ENCODE data around the gene NRXN3.

The NRXN3 gene

DNA sequence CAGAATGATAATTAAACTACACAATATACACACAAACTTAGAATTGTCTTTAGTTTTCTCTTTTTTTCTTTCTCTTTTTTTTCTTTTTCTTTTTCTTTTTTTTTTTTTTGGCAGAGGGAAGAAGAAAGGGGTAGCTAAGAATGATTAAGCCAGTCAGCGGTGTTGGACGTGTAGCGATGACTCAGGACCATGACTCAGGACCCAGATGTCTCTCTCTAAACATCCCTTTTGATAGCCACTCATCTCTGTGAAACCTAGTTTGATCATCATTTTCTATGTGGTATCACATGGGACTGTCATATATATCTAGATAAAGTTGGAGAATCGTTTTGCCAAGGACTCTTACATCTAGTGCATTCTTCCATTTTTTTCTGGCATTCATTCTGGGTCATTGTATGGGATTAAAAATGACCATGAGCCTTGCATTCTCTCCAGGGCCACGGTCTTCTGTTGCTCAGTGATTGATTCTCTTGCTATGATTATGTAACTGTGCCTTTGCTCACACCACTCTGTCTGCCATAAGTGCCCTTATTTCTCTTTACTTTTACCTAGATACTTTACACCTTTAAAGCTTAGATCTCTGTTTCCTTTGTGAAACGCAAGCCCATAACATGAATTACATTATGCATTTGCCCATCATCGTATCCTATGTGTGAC is 26.6 kb upstream of the NRXN3 start:
- Histone ChIP-seq H3K36me3 (ENCODE audit: insufficient read depth, low read length) (no peaks in the 10 kb centered on the region), H3F3A (ENCODE audit: insufficient read depth, low read length) (no peaks in the 10 kb centered on the region), H4K20me1 (ENCODE audit: insufficient read depth, low read length) (no peaks in the 10 kb centered on the region), H3K9me2 (ENCODE audit: low read depth, low read length) (no peaks in the 10 kb centered on the region), H2AFZ (ENCODE audit: low read length) (no peak overlapping the region), H3K4me2 (ENCODE audit: low read length) (no peak overlapping the region), H3K79me2 (ENCODE audit: insufficient read depth, low read length) (no peaks in the 10 kb centered on the region), H3K4me3 (ENCODE audit: low read depth, low read length, poor library complexity, severe bottlenecking) (no peak overlapping the region), H3K9me3 (ENCODE audit: low read length) (no peaks in the 10 kb centered on the region), H3K4me1 (ENCODE audit: insufficient read depth, low read length, severe bottlenecking) (no peaks in the 10 kb centered on the region), H3K9ac (ENCODE audit: low read length) (no peak overlapping the region), H3K27ac (ENCODE audit: low read depth, low read length, poor library complexity, severe bottlenecking) (no peak overlapping the region), H3K27me3 (ENCODE audit: insufficient read depth, low read length) (no peaks in the 10 kb centered on the region)
- no peak for TF ChIP-seq EZH2 (IDR thresholded peaks at IDR 0.05; ENCODE audit: borderline replicate concordance, low read length)
- TF ChIP-seq, protein P1, sequence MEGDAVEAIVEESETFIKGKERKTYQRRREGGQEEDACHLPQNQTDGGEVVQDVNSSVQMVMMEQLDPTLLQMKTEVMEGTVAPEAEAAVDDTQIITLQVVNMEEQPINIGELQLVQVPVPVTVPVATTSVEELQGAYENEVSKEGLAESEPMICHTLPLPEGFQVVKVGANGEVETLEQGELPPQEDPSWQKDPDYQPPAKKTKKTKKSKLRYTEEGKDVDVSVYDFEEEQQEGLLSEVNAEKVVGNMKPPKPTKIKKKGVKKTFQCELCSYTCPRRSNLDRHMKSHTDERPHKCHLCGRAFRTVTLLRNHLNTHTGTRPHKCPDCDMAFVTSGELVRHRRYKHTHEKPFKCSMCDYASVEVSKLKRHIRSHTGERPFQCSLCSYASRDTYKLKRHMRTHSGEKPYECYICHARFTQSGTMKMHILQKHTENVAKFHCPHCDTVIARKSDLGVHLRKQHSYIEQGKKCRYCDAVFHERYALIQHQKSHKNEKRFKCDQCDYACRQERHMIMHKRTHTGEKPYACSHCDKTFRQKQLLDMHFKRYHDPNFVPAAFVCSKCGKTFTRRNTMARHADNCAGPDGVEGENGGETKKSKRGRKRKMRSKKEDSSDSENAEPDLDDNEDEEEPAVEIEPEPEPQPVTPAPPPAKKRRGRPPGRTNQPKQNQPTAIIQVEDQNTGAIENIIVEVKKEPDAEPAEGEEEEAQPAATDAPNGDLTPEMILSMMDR (IDR thresholded peaks at IDR 0.05; ENCODE audit: low read length), result no peak

DNA sequence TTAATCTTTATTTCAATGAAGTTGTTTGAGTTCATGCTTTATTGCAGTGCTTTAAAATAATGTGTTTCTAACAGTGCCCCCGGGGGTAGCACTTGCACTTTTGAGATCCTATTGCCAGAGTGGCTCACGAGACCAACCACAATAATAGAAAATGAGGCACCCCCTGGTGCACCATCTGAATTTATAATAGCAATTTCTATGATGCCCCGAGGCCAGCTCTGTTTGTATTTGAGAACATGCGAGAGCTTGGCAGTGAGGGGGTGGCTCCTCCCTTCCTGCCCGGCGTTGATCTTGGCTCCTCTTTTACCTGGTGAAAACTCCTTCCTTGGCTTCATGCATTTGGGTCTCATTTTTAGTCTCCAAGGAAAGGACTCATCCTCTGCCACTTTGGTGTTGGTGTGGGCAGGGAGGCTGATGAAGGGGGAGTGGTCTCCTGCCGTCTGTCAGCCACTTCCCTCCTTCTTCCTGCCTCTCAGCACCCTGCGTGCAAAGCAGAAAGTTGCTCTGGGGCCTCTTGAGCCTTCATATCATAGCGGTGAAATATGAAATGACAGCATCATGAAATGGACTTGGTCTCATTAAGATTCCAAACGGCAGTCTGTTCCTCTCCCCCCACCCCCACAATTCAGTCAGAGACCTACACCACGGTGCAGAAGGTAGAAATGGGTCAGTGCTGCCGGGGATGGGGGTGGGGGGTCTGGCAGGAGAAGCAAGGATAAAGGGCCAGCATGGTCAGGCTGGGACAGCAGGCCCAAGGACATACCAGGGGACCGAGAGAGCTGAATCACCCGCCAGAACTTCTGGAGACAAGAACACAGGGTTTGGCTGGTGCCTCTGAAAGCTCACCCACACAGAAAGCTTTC is 17.7 kb upstream of the NRXN3 start:
- Histone ChIP-seq H3K9me2 (ENCODE audit: low read depth, low read length) (no peaks in the 10 kb centered on the region), H3K4me2 (ENCODE audit: low read length) (no peak overlapping the region), H3K9me3 (ENCODE audit: low read length) (no peaks in the 10 kb centered on the region), H3K4me1 (ENCODE audit: insufficient read depth, low read length, severe bottlenecking) (no peaks in the 10 kb centered on the region), H3K27ac (ENCODE audit: low read depth, low read length, poor library complexity, severe bottlenecking) (no peak overlapping the region), H4K20me1 (ENCODE audit: insufficient read depth, low read length) (no peaks in the 10 kb centered on the region), H3K36me3 (ENCODE audit: insufficient read depth, low read length) (no peaks in the 10 kb centered on the region), H3K4me3 (ENCODE audit: low read depth, low read length, poor library complexity, severe bottlenecking) (no peak overlapping the region), H2AFZ (ENCODE audit: low read length) (no peak overlapping the region), H3K27me3 (ENCODE audit: insufficient read depth, low read length) (no peaks in the 10 kb centered on the region), H3K9ac (ENCODE audit: low read length) (no peak overlapping the region), H3K79me2 (ENCODE audit: insufficient read depth, low read length) (no peaks in the 10 kb centered on the region), H3F3A (ENCODE audit: insufficient read depth, low read length) (no peaks in the 10 kb centered on the region)
- TF ChIP-seq EZH2 (IDR thresholded peaks at IDR 0.05; ENCODE audit: borderline replicate concordance, low read length), result no peak
- TF ChIP-seq, protein P1 (IDR thresholded peaks at IDR 0.05; ENCODE audit: low read length), result no peak

DNA sequence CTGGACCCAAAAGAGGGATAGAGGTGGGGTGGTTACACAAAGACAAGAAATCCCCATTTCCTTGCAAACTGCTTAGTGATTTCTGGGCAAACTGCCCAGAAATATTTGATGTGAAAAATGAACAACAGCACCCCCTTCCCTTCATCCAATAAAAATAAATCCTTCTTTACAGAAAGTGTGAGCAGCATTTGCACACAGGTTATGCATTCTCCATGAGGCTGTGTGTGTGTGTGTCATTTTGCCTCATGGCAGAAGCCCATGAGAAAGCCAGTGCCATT is 17.2 kb upstream of the NRXN3 start:
- H3K4me3 ChIP-seq (ENCODE audit: low read depth, low read length, poor library complexity, severe bottlenecking), result no peak overlapping the region
- no peaks in the 10 kb centered on the region for H3K9me3 ChIP-seq (ENCODE audit: low read length)
- no peaks in the 10 kb centered on the region for H3K36me3 ChIP-seq (ENCODE audit: insufficient read depth, low read length)
- no peaks in the 10 kb centered on the region for H3F3A ChIP-seq (ENCODE audit: insufficient read depth, low read length)
- no peaks in the 10 kb centered on the region for H3K27me3 ChIP-seq (ENCODE audit: insufficient read depth, low read length)
- no peaks in the 10 kb centered on the region for H3K79me2 ChIP-seq (ENCODE audit: insufficient read depth, low read length)
- H3K4me1 ChIP-seq (ENCODE audit: insufficient read depth, low read length, severe bottlenecking), result no peaks in the 10 kb centered on the region
- H3K9ac ChIP-seq (ENCODE audit: low read length), result no peak overlapping the region
- H3K9me2 ChIP-seq (ENCODE audit: low read depth, low read length), result no peaks in the 10 kb centered on the region
- no peak overlapping the region for H3K27ac ChIP-seq (ENCODE audit: low read depth, low read length, poor library complexity, severe bottlenecking)
- H4K20me1 ChIP-seq (ENCODE audit: insufficient read depth, low read length), result no peaks in the 10 kb centered on the region
- TF ChIP-seq, protein P1 (IDR thresholded peaks at IDR 0.05; ENCODE audit: low read length), result no peak
- TF ChIP-seq EZH2 (IDR thresholded peaks at IDR 0.05; ENCODE audit: borderline replicate concordance, low read length), result no peak
- no peak overlapping the region for H3K4me2 ChIP-seq (ENCODE audit: low read length)
- H2AFZ ChIP-seq (ENCODE audit: low read length), result no peak overlapping the region

Measured in OCI-LY1 (cell line).